Measurements from ENCODE around the gene CDH23. TPM values are rescaled to one million over a fixed set of nuclear protein-coding genes. Genes with fewer than 3 reads are reported as not detected.

Gene CDH23
- total RNA-seq, 2 donors from 2014 or later = 3.9 to 74.8 TPM

- Histone ChIP-seq H3K4me1 (replicated peaks) (no peaks in the 10 kb centered on the region), H3K9me3 (no peaks in the 10 kb centered on the region), H3K27me3 (replicated peaks; ENCODE audit: insufficient read depth) (no peaks in the 10 kb centered on the region), H3K36me3 (no peaks in the 10 kb centered on the region), H3K27ac (no peak overlapping the region), H3K4me3 (no peak overlapping the region)
- intact Hi-C loops (cut with DNase I) = no loop called here
- whole genome bisulfite sequencing = 74% methylated on average over 10 of the region's 10 CpGs
- no peak for DNase-seq (ENCODE audit: low spot score)
- no peak for TF ChIP-seq POLR2AphosphoS5 (IDR thresholded peaks at IDR 0.05)
- TF ChIP-seq CTCF (IDR thresholded peaks at IDR 0.05) = no peak
- no peak for TF ChIP-seq POLR2A (IDR thresholded peaks at IDR 0.05)
These were observed 401.0 kb downstream of the CDH23 start for GRCh38 chr10:71797533-71798307.

- no peak overlapping the region for H3K4me3 ChIP-seq
- TF ChIP-seq POLR2A (IDR thresholded peaks at IDR 0.05) = no peak
- TF ChIP-seq POLR2AphosphoS5 (IDR thresholded peaks at IDR 0.05) = no peak
- no peak for TF ChIP-seq CTCF (IDR thresholded peaks at IDR 0.05)
- DNase-seq (ENCODE audit: low spot score) = no peak
- H3K9me3 ChIP-seq = no peaks in the 10 kb centered on the region
- H3K27ac ChIP-seq = no peak overlapping the region
- no peaks in the 10 kb centered on the region for H3K36me3 ChIP-seq
- 78% methylated on average over 6 of the region's 6 CpGs for WGBS
- H3K4me1 ChIP-seq (replicated peaks) = no peaks in the 10 kb centered on the region
- intact Hi-C loops (cut with DNase I) = no loop called here
- no peaks in the 10 kb centered on the region for H3K27me3 ChIP-seq (replicated peaks; ENCODE audit: insufficient read depth)
These were observed 401.5 kb downstream of the CDH23 start for GRCh38 chr10:71798308-71798624.

DNA sequence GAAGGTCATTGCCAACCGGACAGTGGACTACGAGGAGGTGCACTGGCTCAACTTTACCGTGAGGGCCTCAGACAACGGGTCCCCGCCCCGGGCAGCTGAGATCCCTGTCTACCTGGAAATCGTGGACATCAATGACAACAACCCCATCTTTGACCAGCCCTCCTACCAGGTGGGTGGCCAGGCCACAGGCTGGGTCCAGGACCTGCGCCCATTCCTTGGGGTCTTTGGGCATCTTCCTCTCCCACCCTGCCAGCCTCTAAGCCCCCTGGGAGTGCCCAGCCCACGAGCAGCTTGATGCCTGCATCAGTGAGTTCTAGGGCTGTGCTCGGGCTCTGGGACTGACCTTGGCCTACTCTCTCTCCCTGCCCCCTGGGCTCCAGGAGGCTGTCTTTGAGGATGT lies 402.4 kb downstream of the CDH23 start:
- WGBS = 71% methylated on average over 10 of the region's 10 CpGs

GRCh38 chr10:71799608-71800453 lies 403.1 kb downstream of the CDH23 start:
- intact Hi-C loops (cut with DNase I) = no loop called here
- no peak for TF ChIP-seq POLR2A (IDR thresholded peaks at IDR 0.05)
- TF ChIP-seq POLR2AphosphoS5 (IDR thresholded peaks at IDR 0.05) = no peak
- TF ChIP-seq CTCF (IDR thresholded peaks at IDR 0.05) = no peak
- Histone ChIP-seq H3K36me3 (no peaks in the 10 kb centered on the region), H3K9me3 (no peaks in the 10 kb centered on the region), H3K27ac (no peak overlapping the region), H3K4me1 (replicated peaks) (no peaks in the 10 kb centered on the region), H3K4me3 (no peak overlapping the region), H3K27me3 (replicated peaks; ENCODE audit: insufficient read depth) (no peaks in the 10 kb centered on the region)
- no peak for DNase-seq (ENCODE audit: low spot score)
- WGBS = 77% methylated on average over 3 of the region's 3 CpGs

More for the DNA sequence above, 402.4 kb downstream of the CDH23 start:
- intact Hi-C loops (cut with DNase I) = no loop called here
- Histone ChIP-seq H3K9me3 (no peaks in the 10 kb centered on the region), H3K4me3 (no peak overlapping the region), H3K36me3 (no peaks in the 10 kb centered on the region), H3K27me3 (replicated peaks; ENCODE audit: insufficient read depth) (no peaks in the 10 kb centered on the region), H3K27ac (no peak overlapping the region), H3K4me1 (replicated peaks) (no peaks in the 10 kb centered on the region)
- TF ChIP-seq POLR2A (IDR thresholded peaks at IDR 0.05) (no peak), POLR2AphosphoS5 (IDR thresholded peaks at IDR 0.05) (no peak), CTCF (IDR thresholded peaks at IDR 0.05) (no peak)
- no peak for DNase-seq (ENCODE audit: low spot score)
